Measurements from ENCODE around the gene PYGB. TPM values are rescaled to one million over a fixed set of nuclear protein-coding genes. Genes with fewer than 3 reads are reported as not detected.
"Not testable (repeated sequence)": the region's sequence is repeated elsewhere in the genome, so short reads cannot be mapped to it uniquely, and the experiment has no call there.

The PYGB gene
- total RNA-seq, 1 donor from 2014 or later, result 155 TPM

- DNase-seq (ENCODE audit: low read depth), result no peak
Observed at GRCh38 chr20:25249198-25249931, 1.5 kb downstream of the PYGB start.

GRCh38 chr20:25250508-25250907 lies 2.6 kb downstream of the PYGB start:
- no peak for DNase-seq (ENCODE audit: low read depth)

GRCh38 chr20:25251019-25251418 lies 3.1 kb downstream of the PYGB start:
- no peak for DNase-seq (ENCODE audit: low read depth)

GRCh38 chr20:25251558-25251957 lies 3.7 kb downstream of the PYGB start:
- no peak for DNase-seq (ENCODE audit: low read depth)

GRCh38 chr20:25252230-25252651 lies 4.4 kb downstream of the PYGB start:
- DNase-seq (ENCODE audit: low read depth), result no peak

- DNase-seq (ENCODE audit: low read depth), result no peak
Observed at GRCh38 chr20:25252686-25253421, 5.0 kb downstream of the PYGB start.

- DNase-seq (ENCODE audit: low read depth), result peak; percentile 75
Observed at GRCh38 chr20:25253606-25254275, 5.9 kb downstream of the PYGB start.

GRCh38 chr20:25254571-25254970 lies 6.7 kb downstream of the PYGB start:
- DNase-seq (ENCODE audit: low read depth), result no peak

- DNase-seq (ENCODE audit: low read depth), result peak; percentile 82
Observed at GRCh38 chr20:25254986-25255680, 7.2 kb downstream of the PYGB start.

GRCh38 chr20:25256226-25256859 lies 8.5 kb downstream of the PYGB start:
- peak; percentile 59 for DNase-seq (ENCODE audit: low read depth)

GRCh38 chr20:25257130-25257529 lies 9.2 kb downstream of the PYGB start:
- DNase-seq (ENCODE audit: low read depth), result no peak

- no peak for DNase-seq (ENCODE audit: low read depth)
Observed at GRCh38 chr20:25257756-25258475, 10.0 kb downstream of the PYGB start.

GRCh38 chr20:25258476-25258805 lies 10.6 kb downstream of the PYGB start:
- no peak for DNase-seq (ENCODE audit: low read depth)

GRCh38 chr20:25258828-25259227 lies 10.9 kb downstream of the PYGB start:
- DNase-seq (ENCODE audit: low read depth), result no peak

GRCh38 chr20:25259358-25259757 lies 11.5 kb downstream of the PYGB start:
- DNase-seq (ENCODE audit: low read depth), result no peak

- DNase-seq (ENCODE audit: low read depth), result no peak
Observed at GRCh38 chr20:25259788-25260254, 11.9 kb downstream of the PYGB start.

GRCh38 chr20:25260770-25261437 lies 13.0 kb downstream of the PYGB start:
- not testable (repeated sequence) for DNase-seq (ENCODE audit: low read depth)

- DNase-seq (ENCODE audit: low read depth), result no peak
Observed at GRCh38 chr20:25269057-25269832, 21.4 kb downstream of the PYGB start.

GRCh38 chr20:25269833-25270170 lies 21.9 kb downstream of the PYGB start:
- no peak for DNase-seq (ENCODE audit: low read depth)

- DNase-seq (ENCODE audit: low read depth), result no peak
Observed at GRCh38 chr20:25270829-25271251, 23.0 kb downstream of the PYGB start.
